NCI-H345 (cell line): ENCODE results near the gene ZCWPW1.

ENCODE experiments used
- DNase-seq: peaks from one replicate; lab custom pipeline; 2025; lab: John Stamatoyannopoulos, UW

Gene ZCWPW1

GRCh38 chr7:100432053-100432452 is 3.5 kb upstream of the ZCWPW1 start:
- no peak for DNase-seq

- DNase-seq, result no peak
Measured at GRCh38 chr7:100431286-100431735, 2.8 kb upstream of the ZCWPW1 start.

GRCh38 chr7:100430493-100431285 is 2.2 kb upstream of the ZCWPW1 start:
- no peak for DNase-seq

GRCh38 chr7:100429637-100430492 is 1.4 kb upstream of the ZCWPW1 start, which contains the start of gene MEPCE:
Gene MEPCE (plus strand): TSS chr7:100429831. CDS start chr7:100430019, 188 bp downstream.
- DNase-seq, result peak; percentile 96

GRCh38 chr7:100428967-100429636 is 599 bp upstream of the ZCWPW1 start:
- peak; percentile 99 for DNase-seq

GRCh38 chr7:100427762-100428198 is 723 bp downstream of the ZCWPW1 start:
- no peak for DNase-seq

GRCh38 chr7:100426516-100426915 is 2.0 kb downstream of the ZCWPW1 start:
- DNase-seq, result no peak

- no peak for DNase-seq
Measured at GRCh38 chr7:100425347-100425746, 3.2 kb downstream of the ZCWPW1 start.

- no peak for DNase-seq
Measured at GRCh38 chr7:100423315-100423714, 5.2 kb downstream of the ZCWPW1 start.

- DNase-seq, result no peak
Measured at GRCh38 chr7:100419660-100420226, 8.8 kb downstream of the ZCWPW1 start.

GRCh38 chr7:100418930-100419659 is 9.4 kb downstream of the ZCWPW1 start:
- no peak for DNase-seq

GRCh38 chr7:100415448-100415847 is 13.1 kb downstream of the ZCWPW1 start:
- no peak for DNase-seq

- no peak for DNase-seq
Measured at GRCh38 chr7:100413889-100414288, 14.6 kb downstream of the ZCWPW1 start.

- DNase-seq, result no peak
Measured at GRCh38 chr7:100413346-100413745, 15.2 kb downstream of the ZCWPW1 start.

GRCh38 chr7:100411101-100411500 is 17.4 kb downstream of the ZCWPW1 start:
- no peak for DNase-seq

- peak; percentile 59 for DNase-seq
Measured at GRCh38 chr7:100407285-100408180, 21.0 kb downstream of the ZCWPW1 start.

GRCh38 chr7:100406767-100407166 is 21.7 kb downstream of the ZCWPW1 start:
- no peak for DNase-seq

- DNase-seq, result no peak
Measured at GRCh38 chr7:100402241-100402640, 26.3 kb downstream of the ZCWPW1 start.

GRCh38 chr7:100401811-100402210 is 26.7 kb downstream of the ZCWPW1 start:
- DNase-seq, result no peak

- DNase-seq, result no peak
Measured at GRCh38 chr7:100400656-100401055, 27.8 kb downstream of the ZCWPW1 start.
